GM12891 (cell line): ENCODE measurements around the gene TAPBP.
A peak's percentile ranks its signal among the peaks of the same experiment; 100 is the strongest.
"Not testable (repeated sequence)": the region's sequence is repeated elsewhere in the genome, so short reads cannot be mapped to it uniquely, and the experiment has no call there.

Experiments used
- DNase-seq: peaks from one replicate; pipeline ENCODE4 v3.0.0; 2011; ENCODE audit warnings: low spot score; ENCODE audit not compliant: insufficient read length
- FAIRE-seq: peaks from 2 replicates; lab custom pipeline; 2011; peaks lifted over from hg19 to GRCh38; lab: Jason Lieb, UNC
- PAX5 ChIP-seq: IDR thresholded peaks from 2 replicates; pipeline ENCODE4 v1.6.1; 2011; ENCODE audit warnings: low read length, moderate library complexity, mild to moderate bottlenecking; ENCODE audit not compliant: insufficient read depth, severe bottlenecking
- POLR2A ChIP-seq: IDR thresholded peaks from 2 replicates; pipeline ENCODE4 v1.6.1; 2011; ENCODE audit warnings: low read depth, low read length, control low read depth
- POLR2AphosphoS5 ChIP-seq: IDR thresholded peaks from 2 replicates; pipeline ENCODE4 v1.6.1; 2011; ENCODE audit warnings: low read depth, low read length, control low read depth
- POU2F2 ChIP-seq: IDR thresholded peaks from 2 replicates; pipeline ENCODE4 v1.6.1; 2011; ENCODE audit warnings: low read depth, mild to moderate bottlenecking, control low read depth, low read length, moderate library complexity
- SPI1 ChIP-seq: IDR thresholded peaks from 2 replicates; pipeline ENCODE4 v1.6.1; 2011; ENCODE audit warnings: low read depth, low read length, control low read depth
- TAF1 ChIP-seq: IDR thresholded peaks from 2 replicates; pipeline ENCODE4 v1.6.1; 2011; ENCODE audit warnings: low read depth, low read length, control low read depth

TAPBP gene

DNA sequence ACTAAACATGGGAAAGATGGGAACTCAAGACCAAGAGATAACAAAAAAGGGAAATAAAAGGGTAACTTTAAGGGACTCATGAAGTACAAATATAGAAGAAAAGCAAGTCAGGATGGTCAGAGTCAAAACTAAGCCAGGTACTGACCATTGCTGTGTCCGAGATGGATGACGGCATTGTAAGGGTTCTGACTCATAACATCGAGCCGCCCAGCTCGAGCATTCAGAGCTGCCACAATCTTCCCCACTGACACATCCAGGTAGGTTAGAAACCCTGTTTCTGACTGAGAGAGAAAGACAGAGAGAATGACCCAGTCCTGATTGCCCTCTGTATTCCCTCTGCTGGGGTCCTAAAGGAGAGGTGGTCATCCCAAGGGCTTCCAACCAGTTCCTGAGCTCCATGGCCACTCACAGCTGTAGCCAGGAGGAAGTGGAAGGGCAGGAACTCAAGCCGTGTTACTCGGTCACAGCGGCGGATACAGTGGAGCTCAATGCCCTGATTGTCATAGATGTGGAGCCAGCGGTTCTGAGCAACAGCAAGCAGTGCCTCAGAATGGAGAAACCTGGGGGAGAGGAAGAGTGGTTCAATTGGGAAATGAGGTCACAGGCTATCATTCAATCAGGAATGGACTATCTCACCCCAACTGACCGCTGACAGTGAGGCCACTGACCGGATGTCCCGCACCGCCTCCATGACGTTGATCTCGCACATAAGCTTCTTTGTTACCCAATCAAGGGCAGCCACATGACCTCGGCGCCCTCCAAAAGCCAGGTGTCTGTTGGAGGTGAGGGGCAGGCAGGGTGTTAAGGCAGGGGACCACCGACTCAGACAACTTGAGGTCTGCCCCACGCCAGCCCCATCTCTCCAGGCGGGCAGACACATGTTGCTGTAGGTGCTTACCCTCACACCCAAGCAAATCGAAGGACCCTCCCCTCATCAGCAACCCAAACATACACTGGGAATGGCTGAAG, 26.6 kb downstream of the TAPBP start:
- FAIRE-seq (no peak), DNase-seq (no peak)
- no peak for TF ChIP-seq POLR2AphosphoS5

DNA sequence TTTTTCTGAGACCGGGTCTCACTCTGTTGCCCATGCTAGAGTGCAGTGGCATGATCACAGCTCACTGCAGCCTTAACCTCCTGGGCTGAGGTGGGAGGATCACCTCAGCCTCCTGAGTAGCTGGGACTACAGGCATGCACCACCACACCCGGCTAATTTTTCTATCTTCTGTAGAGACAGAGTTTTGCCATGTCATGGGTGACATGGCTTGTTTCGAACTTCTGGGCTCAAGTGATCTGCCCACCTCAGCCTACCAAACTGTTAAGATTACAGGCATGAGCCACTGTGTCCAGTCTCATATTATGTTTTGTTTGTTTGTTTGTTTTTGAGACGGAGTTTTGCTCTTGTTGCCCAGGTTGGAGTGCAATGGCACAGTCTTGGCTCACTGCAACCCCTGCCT, 28.7 kb downstream of the TAPBP start:
- not testable (repeated sequence) for FAIRE-seq, DNase-seq

- no peak for TF ChIP-seq SPI1
- no peak for TF ChIP-seq POLR2A
- TF ChIP-seq TAF1, result no peak
- no peak for TF ChIP-seq POLR2AphosphoS5
- no peak for TF ChIP-seq PAX5
- TF ChIP-seq POU2F2, result no peak
- DNase-seq (no peak), FAIRE-seq (no peak)
Observed at GRCh38 chr6:33280539-33280938, 33.3 kb downstream of the TAPBP start.

- FAIRE-seq (no peak), DNase-seq (no peak)
- TF ChIP-seq POU2F2 (no peak), POLR2A (no peak; the same call in 1 of the 2 replicates), POLR2AphosphoS5 (no peak), TAF1 (no peak), SPI1 (no peak), PAX5 (no peak)
Observed at GRCh38 chr6:33279971-33280511, 33.8 kb downstream of the TAPBP start.

GRCh38 chr6:33279257-33279695, 34.6 kb downstream of the TAPBP start:
- DNase-seq (no peak), FAIRE-seq (no peak)
- TF ChIP-seq SPI1 (no peak), POU2F2 (no peak), POLR2A (no peak), TAF1 (no peak), PAX5 (no peak), POLR2AphosphoS5 (no peak)

DNA sequence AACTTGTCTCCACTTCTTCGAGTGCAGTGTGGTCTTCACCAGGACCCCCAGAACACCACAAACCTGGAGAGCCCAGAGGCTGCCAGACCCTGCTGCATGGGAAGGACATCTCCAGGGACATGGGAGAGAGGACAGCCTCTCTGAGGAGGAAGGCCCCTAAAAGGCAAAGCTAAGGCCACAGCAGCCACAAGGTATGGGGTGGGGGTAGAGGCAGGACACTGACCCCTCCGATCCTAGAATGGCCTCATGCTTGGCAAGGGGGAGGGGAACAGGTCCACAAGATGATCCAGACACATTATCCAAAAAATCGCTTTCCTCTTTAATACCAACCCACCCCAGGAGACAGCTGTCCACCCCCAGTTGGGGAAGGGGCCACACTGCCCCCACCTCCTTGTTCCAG, 35.1 kb downstream of the TAPBP start:
- no peak for TF ChIP-seq SPI1
- no peak for TF ChIP-seq POLR2AphosphoS5
- TF ChIP-seq POU2F2, result no peak
- TF ChIP-seq POLR2A, result no peak
- no peak for TF ChIP-seq TAF1
- no peak for TF ChIP-seq PAX5

GRCh38 chr6:33278392-33278741, 35.5 kb downstream of the TAPBP start:
- FAIRE-seq (no peak), DNase-seq (no peak)
- no peak for TF ChIP-seq TAF1
- no peak for TF ChIP-seq POLR2AphosphoS5
- TF ChIP-seq POLR2A, result no peak
- TF ChIP-seq SPI1, result no peak
- TF ChIP-seq PAX5, result no peak
- TF ChIP-seq POU2F2, result no peak

More for the DNA sequence above, 35.1 kb downstream of the TAPBP start:
- no peak for DNase-seq
- no peak for FAIRE-seq

DNA sequence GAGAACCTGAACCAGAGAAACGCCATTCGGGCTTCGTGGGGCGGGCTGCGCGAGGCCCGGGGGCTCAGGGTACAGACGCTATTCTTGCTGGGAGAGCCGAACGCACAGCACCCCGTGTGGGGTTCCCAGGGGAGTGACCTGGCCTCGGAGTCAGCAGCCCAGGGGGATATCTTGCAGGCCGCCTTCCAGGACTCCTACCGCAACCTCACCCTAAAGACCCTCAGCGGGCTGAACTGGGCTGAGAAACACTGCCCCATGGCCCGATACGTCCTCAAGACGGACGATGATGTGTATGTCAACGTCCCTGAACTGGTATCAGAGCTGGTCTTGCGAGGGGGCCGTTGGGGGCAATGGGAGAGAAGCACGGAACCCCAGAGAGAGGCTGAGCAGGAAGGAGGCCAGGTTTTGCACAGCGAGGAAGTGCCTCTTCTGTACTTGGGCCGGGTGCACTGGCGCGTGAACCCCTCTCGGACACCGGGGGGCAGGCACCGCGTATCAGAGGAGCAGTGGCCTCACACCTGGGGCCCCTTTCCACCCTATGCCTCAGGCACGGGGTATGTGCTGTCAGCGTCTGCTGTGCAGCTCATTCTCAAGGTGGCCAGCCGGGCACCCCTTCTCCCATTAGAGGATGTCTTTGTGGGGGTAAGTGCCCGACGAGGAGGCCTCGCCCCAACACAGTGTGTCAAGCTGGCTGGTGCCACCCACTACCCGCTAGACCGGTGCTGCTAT, 36.1 kb downstream of the TAPBP start:
- DNase-seq, result peak; percentile 49
- TF ChIP-seq POLR2A (no peak), TAF1 (no peak), POLR2AphosphoS5 (no peak; the same call in 1 of the 2 replicates), POU2F2 (no peak), SPI1 (peak; percentile 57), PAX5 (peak; percentile 82)
- peak; percentile 26 for FAIRE-seq

DNA sequence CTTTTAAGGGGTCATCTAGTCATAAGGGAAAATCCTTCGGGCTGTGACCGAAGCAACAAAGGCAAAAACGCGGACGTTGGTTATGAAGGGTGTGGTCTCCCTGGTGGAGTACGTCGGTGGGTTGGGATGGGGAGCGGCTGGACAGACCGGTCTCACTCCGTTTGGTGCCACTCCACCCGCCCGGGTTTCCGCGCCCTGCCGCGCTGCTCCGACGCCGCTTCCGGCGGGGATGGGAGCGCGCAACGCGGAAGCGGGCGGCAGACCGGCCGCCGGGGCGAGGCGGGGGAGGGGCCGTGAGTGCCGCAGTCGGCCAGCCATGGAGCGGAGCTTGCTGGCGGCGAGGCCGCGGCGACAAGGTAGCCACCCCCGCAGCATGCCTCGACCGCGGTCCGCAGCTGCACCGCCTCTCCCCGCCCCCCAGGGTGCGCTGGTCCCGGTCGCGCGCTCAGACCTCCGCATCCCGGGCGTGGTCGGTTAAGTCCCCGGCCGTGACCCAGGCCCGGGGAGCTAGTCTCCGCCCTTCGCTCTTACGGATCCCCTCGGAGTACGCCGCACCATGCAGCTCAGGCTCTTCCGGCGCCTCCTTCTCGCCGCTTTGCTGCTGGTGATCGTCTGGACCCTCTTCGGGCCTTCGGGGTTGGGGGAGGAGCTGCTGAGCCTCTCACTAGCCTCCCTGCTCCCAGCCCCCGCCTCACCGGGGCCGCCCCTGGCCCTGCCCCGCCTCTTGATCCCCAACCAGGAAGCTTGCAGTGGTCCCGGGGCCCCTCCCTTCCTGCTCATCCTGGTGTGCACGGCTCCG, 36.8 kb downstream of the TAPBP start, which contains the start of gene B3GALT4:
Gene B3GALT4, plus strand, starts transcription at position 260 of the 799 bp plus-strand sequence. Its CDS starts 297 bp downstream, at position 557.
- FAIRE-seq (peak; percentile 96), DNase-seq (peak; percentile 85)
- peak; percentile 98 for TF ChIP-seq POLR2AphosphoS5
- TF ChIP-seq SPI1, result no peak
- TF ChIP-seq TAF1, result peak; percentile 55; the same call in 1 of the 2 replicates
- peak; percentile 75 for TF ChIP-seq PAX5
- peak; percentile 80 for TF ChIP-seq POLR2A
- peak; percentile 87 for TF ChIP-seq POU2F2
